Osteoblast (primary cell): Measurements from ENCODE around the gene KIAA1755. TPM values are rescaled to one million over a fixed set of nuclear protein-coding genes. Genes with fewer than 3 reads are reported as not detected.

ENCODE experiments used
- DNase-seq: peaks from one replicate; pipeline ENCODE4 v3.0.0; 2011; ENCODE audit warnings: low spot score, mixed read lengths; ENCODE audit not compliant: insufficient read length; ENCODE audit errors: missing footprints
- H2AFZ ChIP-seq: 2 replicates; pipeline ENCODE4 v1.6.0; 2011; ENCODE audit warnings: mild to moderate bottlenecking, low read length
- H3K27ac ChIP-seq: 2 replicates; pipeline ENCODE4 v1.5.1; 2011; ENCODE audit warnings: mild to moderate bottlenecking, low read depth, low read length, moderate library complexity
- H3K27me3 ChIP-seq: 2 replicates; pipeline ENCODE4 v1.6.0; 2012; ENCODE audit warnings: mild to moderate bottlenecking, control low read depth, inconsistent platforms, low read length, moderate library complexity; ENCODE audit not compliant: insufficient read depth
- H3K36me3 ChIP-seq: 2 replicates; pipeline ENCODE4 v1.5.1; 2011; ENCODE audit warnings: mild to moderate bottlenecking, low read length, control low read depth, moderate library complexity; ENCODE audit not compliant: insufficient read depth
- H3K4me1 ChIP-seq: 2 replicates; pipeline ENCODE4 v1.5.1; 2011; ENCODE audit warnings: mild to moderate bottlenecking, low read length, control low read depth, moderate library complexity; ENCODE audit not compliant: insufficient read depth
- H3K4me2 ChIP-seq: 2 replicates; pipeline ENCODE4 v1.6.0; 2011; ENCODE audit warnings: mild to moderate bottlenecking, low read length; ENCODE audit not compliant: insufficient read depth
- H3K4me3 ChIP-seq: fragments of 200-600 bp; sonication (generic); 3 replicates; pipeline ENCODE4 v1.5.1; 2012; ENCODE audit warnings: mild to moderate bottlenecking, low read length, inconsistent platforms; ENCODE audit not compliant: insufficient read depth
- H3K79me2 ChIP-seq: 2 replicates; pipeline ENCODE4 v1.6.0; 2012; ENCODE audit warnings: mild to moderate bottlenecking, low read length, control low read depth, inconsistent platforms; ENCODE audit not compliant: insufficient read depth
- H3K9me3 ChIP-seq: 2 replicates; pipeline ENCODE4 v1.5.1; 2011; ENCODE audit warnings: low read depth, low read length, control low read depth
- H4K20me1 ChIP-seq: 2 replicates; pipeline ENCODE4 v1.6.0; 2012; ENCODE audit warnings: mild to moderate bottlenecking, low read length, control low read depth; ENCODE audit not compliant: insufficient read depth
- CTCF ChIP-seq: IDR thresholded peaks from 2 replicates; pipeline ENCODE4 v1.5.1; 2011; ENCODE audit warnings: mild to moderate bottlenecking, low read depth, low read length, moderate library complexity; ENCODE audit errors: extremely low read depth
- total RNA-seq: library from RNA; depleted of rRNA; stranded (reverse); fragments of >200 nt; gene quantifications from 2 replicates; pipeline ENCODE4 v1.2.3, GENCODE V29; 2012

KIAA1755 gene
- total RNA-seq, 1 donor: 2.5 TPM

GRCh38 chr20:38175304-38176180, 85.0 kb downstream of the KIAA1755 start:
- no peak overlapping the region for H3K27ac ChIP-seq

GRCh38 chr20:38173237-38174156, 87.0 kb downstream of the KIAA1755 start:
- Histone ChIP-seq H3K27me3 (no peaks in the 10 kb centered on the region), H3K4me1 (peaks cover 47% of the 10 kb centered on the region), H3K79me2 (no peaks in the 10 kb centered on the region), H3K4me3 (no peak overlapping the region), H3K4me2 (peak overlapping the region; percentile 38), H3K36me3 (no peaks in the 10 kb centered on the region), H4K20me1 (no peaks in the 10 kb centered on the region), H3K27ac (peak overlapping the region; percentile 82), H2AFZ (peak overlapping the region; percentile 2), H3K9me3 (no peaks in the 10 kb centered on the region)
- peak; percentile 34 for TF ChIP-seq CTCF
- DNase-seq: peak; percentile 91

More at GRCh38 chr20:38175304-38176180, 85.0 kb downstream of the KIAA1755 start:
- peaks cover 37% of the 10 kb centered on the region for H3K4me1 ChIP-seq
- no peak overlapping the region for H3K4me2 ChIP-seq
- no peak overlapping the region for H2AFZ ChIP-seq
- H3K36me3 ChIP-seq: no peaks in the 10 kb centered on the region
- TF ChIP-seq CTCF: no peak
- no peak for DNase-seq
- no peaks in the 10 kb centered on the region for H4K20me1 ChIP-seq
- H3K27me3 ChIP-seq: no peaks in the 10 kb centered on the region
- H3K9me3 ChIP-seq: no peaks in the 10 kb centered on the region
- H3K79me2 ChIP-seq: no peaks in the 10 kb centered on the region
- no peak overlapping the region for H3K4me3 ChIP-seq

GRCh38 chr20:38172408-38172807, 88.1 kb downstream of the KIAA1755 start:
- no peak for DNase-seq
- Histone ChIP-seq H3K27ac (peak overlapping the region; percentile 82), H2AFZ (no peak overlapping the region), H3K9me3 (no peaks in the 10 kb centered on the region), H3K79me2 (no peaks in the 10 kb centered on the region), H4K20me1 (no peaks in the 10 kb centered on the region), H3K4me3 (no peak overlapping the region), H3K4me1 (peaks cover 53% of the 10 kb centered on the region), H3K27me3 (no peaks in the 10 kb centered on the region), H3K4me2 (no peak overlapping the region), H3K36me3 (no peaks in the 10 kb centered on the region)
- peak; percentile 43 for TF ChIP-seq CTCF
